Thymus (tissue), 11 donors: Measurements from ENCODE around the gene KDELR1. TPM values are rescaled to one million over a fixed set of nuclear protein-coding genes. Genes with fewer than 3 reads are reported as not detected.

Source experiments
- DNase-seq, 9 donors: peaks; one replicate each; pipeline ENCODE4 v3.0.0-alpha.2; 2013; ENCODE audit warnings: low spot score in 9 of 9, low read depth in 6 of 9, missing footprints in 1 of 9
- H3K27ac ChIP-seq, 2 donors: one replicate each; pipeline ENCODE4 v1.5.1; 2013; ENCODE audit warnings: control low read depth in 1 of 2, low read depth in 1 of 2, low read length in 1 of 2, mild to moderate bottlenecking in 1 of 2, moderate library complexity in 1 of 2
- H3K27me3 ChIP-seq, 2 donors: one replicate each; pipeline ENCODE4 v1.5.1; 2013; ENCODE audit warnings: low read length in 1 of 2; ENCODE audit not compliant: control insufficient read depth in 2 of 2, insufficient read depth in 1 of 2
- H3K36me3 ChIP-seq, 2 donors: one replicate each; pipeline ENCODE4 v1.5.1; 2013; ENCODE audit warnings: low read length in 1 of 2, mild to moderate bottlenecking in 1 of 2, moderate library complexity in 1 of 2; ENCODE audit not compliant: control insufficient read depth in 2 of 2, insufficient read depth in 2 of 2
- H3K4me1 ChIP-seq, 2 donors: one replicate each; pipeline ENCODE4 v1.5.1; 2013; ENCODE audit warnings: low read length in 2 of 2; ENCODE audit not compliant: control insufficient read depth in 2 of 2, insufficient read depth in 2 of 2
- H3K4me3 ChIP-seq, 2 donors: one replicate each; pipeline ENCODE4 v1.5.1; 2013; ENCODE audit warnings: low read length in 2 of 2, control low read depth in 1 of 2, mild to moderate bottlenecking in 1 of 2
- H3K9me3 ChIP-seq, 2 donors: one replicate each; pipeline ENCODE4 v1.5.1; 2013; ENCODE audit warnings: low read length in 1 of 2, mild to moderate bottlenecking in 1 of 2; ENCODE audit not compliant: control insufficient read depth in 2 of 2, insufficient read depth in 1 of 2
- WGBS: extraction: QIAGEN DNeasy Blood & Tissue Kit; methylation state at CpG from one replicate; pipeline ENCODE4 v1.1.7; 2013; 5-methylcytosine and 5-hydroxymethylcytosine counted together
- polyA plus RNA-seq: library from polyadenylated mRNA; stranded (reverse); fragments of 200-250 nt; gene quantifications from one replicate; pipeline ENCODE4 v1.2.3, GENCODE V29; 2013
- total RNA-seq: library from RNA; stranded (reverse); fragments of 120-200 nt; gene quantifications from one replicate; pipeline ENCODE4 v1.2.4, GENCODE V29; 2013
- donor health status: healthy.

KDELR1 gene
- total and polyA plus RNA-seq, 2 donors: 20.7 to 81.0 TPM

- Histone ChIP-seq H3K27me3 (no peaks in the 10 kb centered on the region), H3K27ac (no peak overlapping the region), H3K4me3 (no peak overlapping the region), H3K4me1 (no peaks in the 10 kb centered on the region), H3K36me3 (peaks cover 3 to 43% of the 10 kb centered on the region in 2 donors), H3K9me3 (no peaks in the 10 kb centered on the region)
- 98% methylated on average over 6 of the region's 6 CpGs for WGBS
- DNase-seq: no peak
These were observed 46.5 kb downstream of the KDELR1 start for GRCh38 chr19:48344892-48345291.

DNA sequence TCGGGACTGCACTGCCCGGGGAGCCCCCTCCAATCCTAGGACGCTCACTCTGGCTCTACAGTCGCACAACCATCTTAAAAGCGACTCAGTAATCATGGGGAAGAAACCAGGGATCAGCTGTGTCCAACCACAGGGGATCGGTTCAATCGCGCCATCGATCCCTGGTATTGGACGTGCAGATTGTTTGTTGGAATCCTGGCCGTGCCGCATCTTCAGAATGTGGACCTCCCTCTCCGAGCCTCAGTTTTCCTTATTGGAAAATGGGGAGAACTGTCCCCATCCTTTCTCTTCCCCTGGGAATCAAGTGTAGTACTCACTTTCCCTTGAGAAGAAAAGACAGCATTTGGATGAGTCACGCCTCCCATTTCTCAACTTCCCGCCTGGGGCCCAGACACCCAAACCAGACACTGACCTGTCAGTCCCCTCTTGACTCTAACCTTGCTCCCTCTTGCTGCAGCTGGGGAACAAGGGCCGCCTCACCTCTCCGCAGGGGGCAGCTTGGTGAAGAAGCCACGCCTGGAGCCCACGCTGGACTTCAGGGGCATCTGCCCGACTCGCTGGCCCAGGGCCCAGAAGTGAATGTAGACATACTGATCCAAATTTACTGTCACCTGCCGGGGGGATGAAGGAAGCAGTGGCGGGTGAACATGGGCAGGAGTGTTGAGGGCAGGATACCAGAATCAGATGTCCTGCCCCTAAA lies 48.4 kb downstream of the KDELR1 start:
- Histone ChIP-seq H3K27me3 (no peaks in the 10 kb centered on the region), H3K4me3 (no peak overlapping the region), H3K27ac (no peak overlapping the region), H3K36me3 (peaks cover 3 to 46% of the 10 kb centered on the region in 2 donors), H3K9me3 (no peaks in the 10 kb centered on the region), H3K4me1 (no peaks in the 10 kb centered on the region)
- no peak for DNase-seq
- WGBS: 98% methylated on average over 23 of the region's 23 CpGs

- no peaks in the 10 kb centered on the region for H3K27me3 ChIP-seq
- WGBS: 97% methylated on average over 20 of the region's 20 CpGs
These were observed 49.0 kb downstream of the KDELR1 start for GRCh38 chr19:48342414-48342738.

GRCh38 chr19:48341515-48342413 lies 49.6 kb downstream of the KDELR1 start:
- H3K4me3 ChIP-seq: no peak overlapping the region
- 98% methylated on average over 10 of the region's 10 CpGs for WGBS

More at GRCh38 chr19:48342414-48342738, 49.0 kb downstream of the KDELR1 start:
- Histone ChIP-seq H3K4me3 (no peak overlapping the region), H3K9me3 (no peaks in the 10 kb centered on the region), H3K27ac (no peak overlapping the region), H3K36me3 (peaks cover 3 to 41% of the 10 kb centered on the region in 2 donors), H3K4me1 (no peaks in the 10 kb centered on the region)
- no peak for DNase-seq

GRCh38 chr19:48340995-48341394 lies 50.4 kb downstream of the KDELR1 start:
- Histone ChIP-seq H3K36me3 (peaks cover 3 to 35% of the 10 kb centered on the region in 2 donors), H3K9me3 (no peaks in the 10 kb centered on the region), H3K27ac (no peak overlapping the region), H3K27me3 (no peaks in the 10 kb centered on the region), H3K4me3 (no peak overlapping the region), H3K4me1 (no peaks in the 10 kb centered on the region)
- 93% methylated on average over 11 of the region's 11 CpGs for WGBS
- no peak for DNase-seq

More at GRCh38 chr19:48341515-48342413, 49.6 kb downstream of the KDELR1 start:
- DNase-seq: no peak
- no peaks in the 10 kb centered on the region for H3K4me1 ChIP-seq
- no peak overlapping the region for H3K27ac ChIP-seq
- no peaks in the 10 kb centered on the region for H3K9me3 ChIP-seq
- no peaks in the 10 kb centered on the region for H3K27me3 ChIP-seq
- peaks cover 3 to 35% of the 10 kb centered on the region in 2 donors for H3K36me3 ChIP-seq

DNA sequence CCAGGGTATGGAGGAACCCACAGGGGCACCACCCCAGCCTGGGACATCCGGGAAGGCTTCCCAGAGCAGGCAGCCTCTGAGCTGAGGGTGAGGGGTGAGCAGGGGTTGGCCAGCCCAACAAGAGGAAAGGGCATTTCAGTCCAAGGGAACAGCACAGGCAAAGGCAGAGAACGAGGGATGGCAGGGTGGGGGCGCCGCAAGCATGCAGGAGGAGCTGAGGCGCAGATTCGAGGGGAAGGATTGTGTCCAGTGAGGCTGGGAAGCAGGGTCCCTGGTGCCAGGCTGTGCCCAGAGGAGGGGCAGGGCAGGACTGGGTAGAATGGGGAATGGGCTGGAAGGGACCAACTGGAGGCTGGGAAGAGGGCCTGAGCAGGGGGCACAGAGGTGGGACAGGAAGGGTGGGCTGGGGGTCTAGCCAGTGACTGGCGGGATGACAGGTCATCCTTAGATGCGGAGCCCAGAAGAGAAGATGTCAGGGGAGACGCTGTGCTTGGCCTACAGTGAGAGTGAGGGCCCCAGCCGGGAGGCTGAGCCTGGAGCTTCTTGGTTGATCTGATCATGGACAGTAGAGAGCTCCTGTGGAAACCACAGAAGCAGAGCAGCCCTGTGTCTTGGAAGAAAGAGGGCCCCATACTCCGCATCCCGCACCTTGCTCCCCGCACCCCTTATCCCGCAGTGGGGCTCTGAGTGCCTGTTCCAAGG lies 52.4 kb downstream of the KDELR1 start:
- DNase-seq: no peak
- Histone ChIP-seq H3K9me3 (no peaks in the 10 kb centered on the region), H3K4me1 (peaks cover 4 to 8% of the 10 kb centered on the region in 2 donors), H3K4me3 (no peak overlapping the region), H3K27ac (no peak overlapping the region), H3K36me3 (peaks cover 3 to 28% of the 10 kb centered on the region in 2 donors), H3K27me3 (no peaks in the 10 kb centered on the region)
- over 99% methylated on average over 14 of the region's 14 CpGs for WGBS

- H3K36me3 ChIP-seq: peaks cover 3 to 28% of the 10 kb centered on the region in 2 donors
- H3K4me3 ChIP-seq: no peak overlapping the region
- peaks cover 5 to 13% of the 10 kb centered on the region in 2 donors for H3K4me1 ChIP-seq
- no peak overlapping the region for H3K27ac ChIP-seq
- no peaks in the 10 kb centered on the region for H3K27me3 ChIP-seq
- no peaks in the 10 kb centered on the region for H3K9me3 ChIP-seq
- DNase-seq: no peak
- WGBS: 97% methylated on average over 14 of the region's 14 CpGs
These were observed 53.0 kb downstream of the KDELR1 start for GRCh38 chr19:48338253-48338755.

DNA sequence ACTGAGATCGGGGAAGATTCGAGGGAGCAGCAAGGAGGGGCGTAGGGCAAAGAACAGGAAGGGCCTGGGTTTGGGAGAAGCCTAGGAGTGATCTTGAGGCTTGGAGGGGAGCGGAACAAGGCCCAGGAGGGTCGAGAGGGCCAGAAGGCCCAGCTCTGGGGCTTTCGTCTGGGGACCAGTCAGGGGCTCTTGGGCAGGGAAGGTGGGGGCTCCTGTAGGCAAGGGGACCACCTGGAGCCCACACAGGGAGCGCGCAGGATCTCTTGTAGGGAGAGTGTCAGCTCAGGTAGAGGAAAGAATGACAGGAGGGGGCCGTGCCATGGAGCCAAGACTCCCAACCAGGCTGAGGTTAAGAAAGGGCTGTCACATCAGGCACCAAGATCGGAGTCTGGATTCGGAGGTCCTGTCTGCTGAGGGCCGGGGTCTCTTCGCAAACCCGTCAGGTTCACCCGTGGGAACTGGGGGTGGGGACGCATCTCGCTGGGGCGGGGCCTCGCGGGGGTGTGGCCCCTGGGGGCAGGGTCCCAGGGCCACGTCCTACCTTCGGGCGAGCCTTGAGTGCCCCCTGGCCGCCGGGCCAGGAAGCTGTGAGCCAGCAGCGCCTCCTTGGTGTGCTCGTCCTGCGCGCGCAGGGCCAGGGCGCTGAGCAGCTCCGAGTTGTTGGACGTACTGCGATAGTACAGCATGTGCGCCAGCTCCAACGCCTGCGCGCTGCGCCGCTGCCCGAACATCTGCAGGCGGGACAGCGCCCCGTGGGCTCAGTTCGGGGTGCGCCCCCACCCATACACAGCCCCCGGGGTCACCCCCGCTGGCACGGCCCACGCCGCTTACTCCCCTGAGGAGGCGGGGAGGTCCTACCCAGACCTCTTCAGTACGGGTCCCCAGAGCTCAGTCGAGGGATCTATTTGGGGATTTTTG lies 57.6 kb downstream of the KDELR1 start:
- Histone ChIP-seq H3K4me1 (peaks cover 20 to 54% of the 10 kb centered on the region in 2 donors), H3K9me3 (peaks cover 0 to 8% of the 10 kb centered on the region in 2 donors), H3K4me3 (peak overlapping the region; percentile 75 to 77), H3K27ac (peak overlapping the region; percentile 99), H3K36me3 (peaks cover 2 to 7% of the 10 kb centered on the region in 2 donors), H3K27me3 (no peaks in the 10 kb centered on the region)
- 1% methylated on average over 54 of the region's 54 CpGs for WGBS
- peak; percentile 65 to 96 (median 89) for DNase-seq
